A673 (cell line): ENCODE measurements around the gene TAF15. TPM values are rescaled to one million over a fixed set of nuclear protein-coding genes. Genes with fewer than 3 reads are reported as not detected.

Experiments used
- BruUV-seq: library from RNA; stranded (reverse); fragments of 400-500 nt; replicated peaks from 2 replicates; lab custom pipeline; 2021; lab: Mats Ljungman, UMichigan
- CTCF ChIA-PET: fragments of 300-600 bp; sonication (Branson Sonifier 250); formaldehyde crosslinking; loops from one replicate; lab custom pipeline; 2022; ENCODE audit warnings: antibody characterized with exemption; lab: Charles Lee
- POLR2A ChIA-PET: fragments of 300-600 bp; sonication (Branson Sonifier 250); formaldehyde crosslinking; loops from one replicate; lab custom pipeline; 2022; ENCODE audit warnings: antibody characterized with exemption; ENCODE audit not compliant: low non-redundant PET; lab: Charles Lee
- DNase-seq: peaks from one replicate; pipeline ENCODE4 v3.0.0-alpha.2; 2015; ENCODE audit warnings: low spot score
- H3K27ac ChIP-seq: fragments of 200-600 bp; sonication (generic); 2 replicates; pipeline ENCODE4 v1.5.1; 2016; ENCODE audit warnings: mixed run types, low read depth, mild to moderate bottlenecking, mixed read lengths, antibody characterized with exemption, low read length; ENCODE audit not compliant: poor library complexity, severe bottlenecking
- H3K27me3 ChIP-seq: fragments of 200-600 bp; sonication (generic); replicated peaks from 2 replicates; pipeline ENCODE4 v1.6.1; 2017; ENCODE audit warnings: mixed run types, low read depth, mild to moderate bottlenecking, mixed read lengths, antibody characterized with exemption, low read length; ENCODE audit not compliant: insufficient read depth, poor library complexity
- H3K36me3 ChIP-seq: fragments of 200-600 bp; sonication (generic); 2 replicates; pipeline ENCODE4 v1.6.1; 2016; ENCODE audit warnings: mixed run types, mild to moderate bottlenecking, mixed read lengths, antibody characterized with exemption, low read length; ENCODE audit not compliant: insufficient read depth, poor library complexity, severe bottlenecking
- H3K4me1 ChIP-seq: fragments of 200-600 bp; sonication (generic); 2 replicates; pipeline ENCODE4 v1.6.1; 2017; ENCODE audit warnings: mixed run types, mild to moderate bottlenecking, mixed read lengths, antibody characterized with exemption, low read length; ENCODE audit not compliant: insufficient read depth, poor library complexity, severe bottlenecking
- H3K4me3 ChIP-seq: fragments of 200-600 bp; sonication (generic); 2 replicates; pipeline ENCODE4 v1.5.1; 2016; ENCODE audit warnings: low read depth, mixed run types, mild to moderate bottlenecking, mixed read lengths, low read length; ENCODE audit not compliant: poor library complexity, severe bottlenecking
- H3K9me3 ChIP-seq: fragments of 200-600 bp; sonication (generic); 2 replicates; pipeline ENCODE4 v1.6.1; 2016; ENCODE audit warnings: mixed run types, low read depth, mild to moderate bottlenecking, mixed read lengths, antibody characterized with exemption, low read length; ENCODE audit not compliant: poor library complexity, severe bottlenecking
- CTCF ChIP-seq: fragments of 300-800, 200-600 bp; sonication (generic); conservative IDR thresholded peaks from 2 replicates; pipeline ENCODE4 v1.5.1; 2017; ENCODE audit warnings: low read depth, mild to moderate bottlenecking, antibody characterized with exemption, low read length, moderate library complexity, mixed read lengths
- EZH2 ChIP-seq: fragments of 200-600 bp; sonication (generic); IDR thresholded peaks from 2 replicates; pipeline ENCODE4 v1.6.1; 2017; ENCODE audit warnings: borderline replicate concordance, low read depth, mild to moderate bottlenecking, mixed read lengths, antibody characterized with exemption, low read length; ENCODE audit not compliant: poor library complexity, severe bottlenecking
- intact Hi-C: fragments of 100-400 bp; cut with micrococcal nuclease; formaldehyde crosslinking; loops from one replicate; pipeline ENCODE4 v1.10.0; 2022; ENCODE audit not compliant: unreplicated experiment
- total RNA-seq: library from RNA; stranded (reverse); gene quantifications from 2 replicates; pipeline ENCODE4 v1.2.3, GENCODE V29; 2021

Gene TAF15
- total RNA-seq, 1 experiment from 2014 or later: 108 TPM

GRCh38 chr17:35768797-35769196 is 40.5 kb upstream of the TAF15 start:
- no peak overlapping the region for H3K27ac ChIP-seq
- H3K36me3 ChIP-seq: no peaks in the 10 kb centered on the region
- TF ChIP-seq EZH2: no peak
- TF ChIP-seq CTCF: no peak
- no peaks in the 10 kb centered on the region for H3K27me3 ChIP-seq
- ChIA-PET POLR2A (no interaction called here), CTCF (no interaction called here)
- no TSS peak for BruUV-seq
- H3K4me1 ChIP-seq: no peaks in the 10 kb centered on the region
- no peaks in the 10 kb centered on the region for H3K9me3 ChIP-seq
- intact Hi-C loops: no loop called here
- no peak overlapping the region for H3K4me3 ChIP-seq
- DNase-seq: no peak

GRCh38 chr17:35769895-35770486 is 39.3 kb upstream of the TAF15 start:
- no peak overlapping the region for H3K4me3 ChIP-seq
- no peaks in the 10 kb centered on the region for H3K9me3 ChIP-seq
- POLR2A ChIA-PET: no interaction called here
- CTCF ChIA-PET: no interaction called here
- intact Hi-C loops: no loop called here
- H3K4me1 ChIP-seq: no peaks in the 10 kb centered on the region
- no peak overlapping the region for H3K27ac ChIP-seq
- no TSS peak for BruUV-seq
- DNase-seq: no peak
- TF ChIP-seq CTCF (no peak), EZH2 (no peak)
- no peaks in the 10 kb centered on the region for H3K36me3 ChIP-seq
- H3K27me3 ChIP-seq: no peaks in the 10 kb centered on the region

GRCh38 chr17:35773129-35773528 is 36.2 kb upstream of the TAF15 start:
- intact Hi-C loops: no loop called here
- Histone ChIP-seq H3K9me3 (no peaks in the 10 kb centered on the region), H3K4me3 (no peak overlapping the region), H3K36me3 (no peaks in the 10 kb centered on the region), H3K27me3 (no peaks in the 10 kb centered on the region), H3K4me1 (no peaks in the 10 kb centered on the region), H3K27ac (no peak overlapping the region)
- POLR2A ChIA-PET: no interaction called here
- no TSS peak for BruUV-seq
- CTCF ChIA-PET: no interaction called here
- TF ChIP-seq EZH2: no peak
- no peak for TF ChIP-seq CTCF
- no peak for DNase-seq
